ENCODE data around the gene FAM217A. TPM values are rescaled to one million over a fixed set of nuclear protein-coding genes. Genes with fewer than 3 reads are reported as not detected.
"Not testable (repeated sequence)": the region's sequence is repeated elsewhere in the genome, so short reads cannot be mapped to it uniquely, and the experiment has no call there.

Gene FAM217A
- total and polyA plus RNA-seq, 10 of the 15 experiments (the other 5 are each of a cell fraction or from before 2014, with no cell fraction given), result 0.09 to 0.11 TPM; not detected in 8

DNA sequence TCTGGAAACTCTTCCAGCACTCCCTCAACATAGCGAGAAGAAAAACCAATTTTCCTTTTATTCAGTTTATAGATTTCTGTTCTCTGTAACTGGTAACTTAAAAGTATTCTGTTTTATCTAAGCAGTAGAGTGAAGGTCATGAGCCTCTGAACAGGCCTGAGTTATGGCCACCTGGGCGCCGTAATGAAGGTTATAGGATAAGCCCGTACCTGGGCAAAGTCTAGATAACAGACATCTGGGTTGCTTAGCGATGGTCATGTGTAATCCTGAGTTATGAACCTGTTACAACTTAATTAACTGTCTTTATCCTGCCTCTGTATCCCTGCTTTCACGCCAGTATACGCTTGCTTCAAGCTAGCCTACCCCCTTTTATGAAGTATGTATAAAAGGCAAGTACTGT, 13.0 kb upstream of the FAM217A start (continued):
- TF ChIP-seq IRF4 (IDR thresholded peaks at IDR 0.05; ENCODE audit: low read depth, low read length) (no peak), NFIC (IDR thresholded peaks at IDR 0.05; ENCODE audit: low read depth, low read length) (no peak), EED (IDR thresholded peaks at IDR 0.05; ENCODE audit: low read depth) (no peak), SPI1 (IDR thresholded peaks at IDR 0.05; ENCODE audit: borderline replicate concordance, insufficient read depth, low read depth, low read length) (no peak), NR2F1 (conservative IDR thresholded peaks at IDR 0.05) (no peak), ZNF592 (IDR thresholded peaks at IDR 0.05) (no peak), RAD51 (IDR thresholded peaks at IDR 0.05) (no peak)

DNA sequence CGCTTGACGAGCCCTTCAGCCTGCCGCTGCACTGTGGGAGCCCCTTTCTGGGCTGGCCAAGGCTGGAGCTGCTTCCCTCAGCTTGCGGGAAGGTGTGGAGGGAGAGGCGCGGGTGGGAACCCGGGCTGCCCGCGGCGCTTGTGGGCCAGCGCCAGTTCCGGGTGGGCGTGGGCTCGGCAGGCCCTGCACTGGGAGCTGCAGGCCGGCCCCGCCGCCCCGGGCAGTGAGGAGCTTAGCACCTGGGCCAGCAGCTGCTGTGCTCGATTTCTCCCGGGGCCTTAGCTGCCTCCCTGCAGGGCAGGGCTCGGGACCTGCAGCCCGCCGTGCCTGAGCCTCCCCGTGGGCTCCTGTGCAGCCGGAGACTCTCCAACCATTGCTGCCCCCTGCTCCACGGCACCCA, 11.1 kb upstream of the FAM217A start:
- CTCF ChIA-PET, result not testable (repeated sequence)

More for the DNA sequence above, 11.1 kb upstream of the FAM217A start:
- H3K27ac ChIP-seq (ENCODE audit: control insufficient read depth, insufficient read depth); H3K79me2 ChIP-seq (ENCODE audit: control insufficient read depth, insufficient read depth, low read length); H3K4me1 ChIP-seq (ENCODE audit: control insufficient read depth, insufficient read depth, low read length); RAD21 ChIA-PET (ENCODE audit: unreplicated experiment); POLR2A ChIA-PET; in situ Hi-C loops (cut with MboI); H3K27me3 ChIP-seq (replicated peaks in 1 of 2; ENCODE audit: control insufficient read depth in 2 of 2, insufficient read depth in 2 of 2, low read length in 1 of 2); H3K9me3 ChIP-seq (replicated peaks; ENCODE audit: control insufficient read depth, insufficient read depth, low read length); DNase-seq (ENCODE audit: low read depth, low spot score); H3K4me3 ChIP-seq; FAIRE-seq; BruUV-seq (replicated peaks); H3K36me3 ChIP-seq (ENCODE audit: control insufficient read depth in 2 of 2, insufficient read depth in 2 of 2, low read length in 1 of 2); SMC1A ChIA-PET (ENCODE audit: uncharacterized antibody, unreplicated experiment); H3K9ac ChIP-seq (ENCODE audit: control insufficient read depth, insufficient read depth, low read length); H3K4me2 ChIP-seq (ENCODE audit: control insufficient read depth, insufficient read depth); H2AFZ ChIP-seq (ENCODE audit: control insufficient read depth, low read depth, low read length); ATAC-seq; intact Hi-C loops (cut with micrococcal nuclease; ENCODE audit: unreplicated experiment); H4K20me1 ChIP-seq (ENCODE audit: control insufficient read depth, insufficient read depth): not testable (repeated sequence)
- WGBS (ENCODE audit: insufficient coverage, insufficient replicate concordance, low lambda C conversion rate, missing lambda C conversion rate), result 83% methylated on average over 23 of the region's 26 CpGs

Measured in GM12878 (cell line).